Mesodermal cell (in vitro differentiated cells): Measurements from ENCODE around the gene MFAP4.

Experiments used
- H3K27ac ChIP-seq: 2 replicates; pipeline ENCODE4 v1.7.0; 2013; ENCODE audit warnings: mild to moderate bottlenecking, low read depth, low read length, moderate library complexity; ENCODE audit not compliant: severe bottlenecking
- H3K36me3 ChIP-seq: 2 replicates; pipeline ENCODE4 v1.7.1; 2013; ENCODE audit warnings: mild to moderate bottlenecking, low read length, moderate library complexity; ENCODE audit not compliant: control insufficient read depth, insufficient read depth
- H3K4me1 ChIP-seq: one replicate; pipeline ENCODE4 v1.7.1; 2013; ENCODE audit warnings: mild to moderate bottlenecking, low read length; ENCODE audit not compliant: insufficient read depth, control insufficient read depth, poor library complexity, severe bottlenecking
- H3K4me3 ChIP-seq: 2 replicates; pipeline ENCODE4 v1.7.0; 2013; ENCODE audit warnings: low read length, control low read depth, mild to moderate bottlenecking; ENCODE audit not compliant: insufficient read depth, poor library complexity, severe bottlenecking; ENCODE audit errors: extremely low read depth
- H3K9me3 ChIP-seq: 2 replicates; pipeline ENCODE4 v1.7.1; 2013; ENCODE audit warnings: mild to moderate bottlenecking, low read length, moderate library complexity; ENCODE audit not compliant: control insufficient read depth
- WGBS, 2 experiments: methylation state at CpG; one replicate each; pipeline ENCODE4 v1.1.5; 2013; ENCODE audit warnings: missing lambda C conversion rate in 2 of 2; ENCODE audit not compliant: insufficient coverage in 2 of 2; 5-methylcytosine and 5-hydroxymethylcytosine counted together

Gene MFAP4

GRCh38 chr17:19339341-19339815 is 47.6 kb downstream of the MFAP4 start:
- peaks cover 15% of the 10 kb centered on the region for H3K4me1 ChIP-seq
- H3K4me3 ChIP-seq: no peak overlapping the region
- H3K36me3 ChIP-seq: peaks cover 18% of the 10 kb centered on the region
- H3K9me3 ChIP-seq: no peaks in the 10 kb centered on the region
- WGBS, 2 experiments: 85 to 89% methylated on average over 1 to 2 of the region's 2 CpGs
- no peak overlapping the region for H3K27ac ChIP-seq

GRCh38 chr17:19338031-19338990 is 48.7 kb downstream of the MFAP4 start:
- H3K4me1 ChIP-seq: peaks cover 15% of the 10 kb centered on the region
- H3K27ac ChIP-seq: no peak overlapping the region
- peaks cover 29% of the 10 kb centered on the region for H3K36me3 ChIP-seq
- H3K9me3 ChIP-seq: no peaks in the 10 kb centered on the region
- no peak overlapping the region for H3K4me3 ChIP-seq
- 90 to 96% methylated on average over 6 to 7 of the region's 7 CpGs for WGBS, 2 experiments

GRCh38 chr17:19337712-19338023 is 49.3 kb downstream of the MFAP4 start:
- 90% methylated on average over 2 of the region's 2 CpGs; no CpG with 5 or more reads in 1 of the 2 experiments for WGBS, 2 experiments
- H3K4me1 ChIP-seq: peaks cover 14% of the 10 kb centered on the region
- peaks cover 35% of the 10 kb centered on the region for H3K36me3 ChIP-seq
- no peak overlapping the region for H3K4me3 ChIP-seq
- no peaks in the 10 kb centered on the region for H3K9me3 ChIP-seq
- no peak overlapping the region for H3K27ac ChIP-seq

GRCh38 chr17:19336938-19337711 is 49.9 kb downstream of the MFAP4 start:
- Histone ChIP-seq H3K36me3 (peaks cover 40% of the 10 kb centered on the region), H3K4me1 (peaks cover 13% of the 10 kb centered on the region), H3K9me3 (no peaks in the 10 kb centered on the region), H3K4me3 (no peak overlapping the region), H3K27ac (peak overlapping the region; percentile 2)
- WGBS, 2 experiments: 70 to 80% methylated on average over 15 to 18 of the region's 21 CpGs

- 87 to 92% methylated on average over 15 of the region's 18 CpGs for WGBS, 2 experiments
- no peaks in the 10 kb centered on the region for H3K9me3 ChIP-seq
- H3K27ac ChIP-seq: no peak overlapping the region
- H3K36me3 ChIP-seq: peaks cover 45% of the 10 kb centered on the region
- H3K4me1 ChIP-seq: peaks cover 12% of the 10 kb centered on the region
- no peak overlapping the region for H3K4me3 ChIP-seq
Observed at GRCh38 chr17:19335951-19336631, 50.9 kb downstream of the MFAP4 start.

GRCh38 chr17:19334331-19334730 is 52.7 kb downstream of the MFAP4 start:
- Histone ChIP-seq H3K27ac (no peak overlapping the region), H3K9me3 (no peaks in the 10 kb centered on the region), H3K4me1 (peaks cover 12% of the 10 kb centered on the region), H3K36me3 (peaks cover 49% of the 10 kb centered on the region), H3K4me3 (no peak overlapping the region)
- WGBS, 2 experiments: 70 to 94% methylated on average over 2 to 4 of the region's 6 CpGs

- WGBS, 2 experiments: 91 to 96% methylated on average over 11 to 12 of the region's 12 CpGs
- Histone ChIP-seq H3K27ac (no peak overlapping the region), H3K4me3 (no peak overlapping the region), H3K4me1 (peaks cover 12% of the 10 kb centered on the region), H3K36me3 (peaks cover 49% of the 10 kb centered on the region), H3K9me3 (no peaks in the 10 kb centered on the region)
Observed at GRCh38 chr17:19333736-19334290, 53.2 kb downstream of the MFAP4 start.
